ENCODE results near the gene CFTR.

The CFTR gene

DNA sequence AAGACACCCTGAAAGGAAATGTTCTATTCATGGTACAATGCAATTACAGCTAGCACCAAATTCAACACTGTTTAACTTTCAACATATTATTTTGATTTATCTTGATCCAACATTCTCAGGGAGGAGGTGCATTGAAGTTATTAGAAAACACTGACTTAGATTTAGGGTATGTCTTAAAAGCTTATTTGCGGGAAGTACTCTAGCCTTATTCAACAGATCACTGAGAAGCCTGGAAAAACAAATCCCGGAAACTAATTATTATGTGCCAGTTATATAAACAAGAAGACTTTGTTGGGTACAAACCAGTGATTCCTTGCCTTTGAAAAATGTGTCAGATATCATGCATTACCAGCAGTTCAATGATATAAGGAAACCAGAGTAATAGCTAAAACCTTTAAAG, 160.1 kb downstream of the CFTR start:
- Histone ChIP-seq H3K4me2 (ENCODE audit: low read length) (no peak overlapping the region), H3K27me3 (ENCODE audit: low read depth, low read length) (no peaks in the 10 kb centered on the region), H3K9ac (ENCODE audit: low read length) (no peak overlapping the region), H3K9me3 (ENCODE audit: insufficient read depth, low read length) (no peaks in the 10 kb centered on the region), H3K4me1 (ENCODE audit: low read length) (peaks cover 11% of the 10 kb centered on the region), H3K36me3 (replicated peaks; ENCODE audit: low read depth, low read length) (no peaks in the 10 kb centered on the region), H3K27ac (ENCODE audit: low read length) (no peak overlapping the region), H3K79me2 (ENCODE audit: low read length) (no peaks in the 10 kb centered on the region), H2AFZ (ENCODE audit: low read depth, low read length) (no peak overlapping the region), H4K20me1 (ENCODE audit: insufficient read depth, low read length) (no peaks in the 10 kb centered on the region), H3K4me3 (ENCODE audit: low read length) (no peak overlapping the region)
- no peak for TF ChIP-seq EZH2phosphoT487 (IDR thresholded peaks at IDR 0.05; ENCODE audit: low read depth)
- TF ChIP-seq, protein P1, sequence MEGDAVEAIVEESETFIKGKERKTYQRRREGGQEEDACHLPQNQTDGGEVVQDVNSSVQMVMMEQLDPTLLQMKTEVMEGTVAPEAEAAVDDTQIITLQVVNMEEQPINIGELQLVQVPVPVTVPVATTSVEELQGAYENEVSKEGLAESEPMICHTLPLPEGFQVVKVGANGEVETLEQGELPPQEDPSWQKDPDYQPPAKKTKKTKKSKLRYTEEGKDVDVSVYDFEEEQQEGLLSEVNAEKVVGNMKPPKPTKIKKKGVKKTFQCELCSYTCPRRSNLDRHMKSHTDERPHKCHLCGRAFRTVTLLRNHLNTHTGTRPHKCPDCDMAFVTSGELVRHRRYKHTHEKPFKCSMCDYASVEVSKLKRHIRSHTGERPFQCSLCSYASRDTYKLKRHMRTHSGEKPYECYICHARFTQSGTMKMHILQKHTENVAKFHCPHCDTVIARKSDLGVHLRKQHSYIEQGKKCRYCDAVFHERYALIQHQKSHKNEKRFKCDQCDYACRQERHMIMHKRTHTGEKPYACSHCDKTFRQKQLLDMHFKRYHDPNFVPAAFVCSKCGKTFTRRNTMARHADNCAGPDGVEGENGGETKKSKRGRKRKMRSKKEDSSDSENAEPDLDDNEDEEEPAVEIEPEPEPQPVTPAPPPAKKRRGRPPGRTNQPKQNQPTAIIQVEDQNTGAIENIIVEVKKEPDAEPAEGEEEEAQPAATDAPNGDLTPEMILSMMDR (IDR thresholded peaks at IDR 0.05; ENCODE audit: low read depth, low read length): no peak

DNA sequence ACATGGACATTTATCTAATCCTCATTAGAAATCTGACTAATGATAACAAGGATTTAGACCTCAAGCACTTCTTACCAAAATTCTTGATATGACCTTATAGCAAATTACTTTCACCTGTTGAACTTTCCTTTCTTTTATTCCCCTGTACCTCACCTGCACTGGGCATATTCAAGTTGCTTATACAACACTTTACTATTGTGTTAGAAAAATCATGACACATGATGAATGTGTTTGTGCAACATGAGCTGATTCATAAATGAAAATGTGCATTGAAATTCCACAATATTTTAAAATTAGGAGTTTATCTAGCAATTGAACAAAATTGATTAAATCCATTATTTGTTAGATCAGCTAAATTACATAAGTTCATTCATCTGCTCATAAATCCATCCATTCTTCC, 160.6 kb downstream of the CFTR start:
- peaks cover 11% of the 10 kb centered on the region for H3K4me1 ChIP-seq (ENCODE audit: low read length)
- no peaks in the 10 kb centered on the region for H4K20me1 ChIP-seq (ENCODE audit: insufficient read depth, low read length)
- H2AFZ ChIP-seq (ENCODE audit: low read depth, low read length): no peak overlapping the region
- no peaks in the 10 kb centered on the region for H3K27me3 ChIP-seq (ENCODE audit: low read depth, low read length)
- H3K9ac ChIP-seq (ENCODE audit: low read length): no peak overlapping the region
- no peak for TF ChIP-seq EZH2phosphoT487 (IDR thresholded peaks at IDR 0.05; ENCODE audit: low read depth)
- TF ChIP-seq, protein P1 (IDR thresholded peaks at IDR 0.05; ENCODE audit: low read depth, low read length): no peak
- no peak overlapping the region for H3K4me2 ChIP-seq (ENCODE audit: low read length)
- no peaks in the 10 kb centered on the region for H3K79me2 ChIP-seq (ENCODE audit: low read length)
- no peaks in the 10 kb centered on the region for H3K36me3 ChIP-seq (replicated peaks; ENCODE audit: low read depth, low read length)
- H3K9me3 ChIP-seq (ENCODE audit: insufficient read depth, low read length): no peaks in the 10 kb centered on the region
- no peak overlapping the region for H3K27ac ChIP-seq (ENCODE audit: low read length)
- H3K4me3 ChIP-seq (ENCODE audit: low read length): no peak overlapping the region

DNA sequence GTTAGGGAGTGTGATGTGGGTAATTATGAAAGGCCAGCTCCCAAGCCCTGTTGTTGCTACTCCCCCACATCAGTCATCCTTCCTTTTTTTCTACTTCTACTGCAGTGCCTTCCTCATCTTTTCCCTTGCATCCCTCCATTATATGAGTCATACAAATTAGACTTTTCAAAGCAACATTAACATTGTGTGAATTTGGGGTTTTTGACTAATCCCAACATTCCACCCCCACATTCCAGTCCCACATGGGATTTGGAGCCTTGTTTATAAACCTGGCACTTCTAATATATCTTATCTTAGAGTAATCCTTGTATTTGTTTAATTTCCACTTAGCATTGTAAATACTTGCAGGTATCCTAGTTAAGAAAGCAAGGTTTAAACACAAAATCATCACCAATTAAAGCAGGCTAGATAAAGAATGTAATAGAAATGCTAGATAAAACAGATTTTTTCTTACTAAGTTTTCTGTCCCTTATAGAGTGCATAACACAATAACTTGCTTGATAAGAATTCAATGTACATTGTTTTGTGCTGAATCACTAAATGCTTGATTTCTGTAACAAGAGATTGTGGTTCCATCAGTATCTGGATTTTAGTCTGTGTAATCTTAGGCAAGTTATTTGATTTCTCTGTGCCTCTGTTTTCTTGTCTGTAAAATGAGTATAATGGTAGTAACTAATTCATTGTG, 165.8 kb downstream of the CFTR start:
- H3K9ac ChIP-seq (ENCODE audit: low read length): no peak overlapping the region
- H3K36me3 ChIP-seq (replicated peaks; ENCODE audit: low read depth, low read length): no peaks in the 10 kb centered on the region
- TF ChIP-seq, protein P1 (IDR thresholded peaks at IDR 0.05; ENCODE audit: low read depth, low read length): no peak
- no peak for TF ChIP-seq EZH2phosphoT487 (IDR thresholded peaks at IDR 0.05; ENCODE audit: low read depth)
- H3K4me2 ChIP-seq (ENCODE audit: low read length): no peak overlapping the region
- no peaks in the 10 kb centered on the region for H3K27me3 ChIP-seq (ENCODE audit: low read depth, low read length)
- H2AFZ ChIP-seq (ENCODE audit: low read depth, low read length): no peak overlapping the region
- no peaks in the 10 kb centered on the region for H3K79me2 ChIP-seq (ENCODE audit: low read length)
- H3K4me1 ChIP-seq (ENCODE audit: low read length): peaks cover 11% of the 10 kb centered on the region
- no peaks in the 10 kb centered on the region for H3K9me3 ChIP-seq (ENCODE audit: insufficient read depth, low read length)
- H3K27ac ChIP-seq (ENCODE audit: low read length): no peak overlapping the region
- no peaks in the 10 kb centered on the region for H4K20me1 ChIP-seq (ENCODE audit: insufficient read depth, low read length)
- H3K4me3 ChIP-seq (ENCODE audit: low read length): no peak overlapping the region

DNA sequence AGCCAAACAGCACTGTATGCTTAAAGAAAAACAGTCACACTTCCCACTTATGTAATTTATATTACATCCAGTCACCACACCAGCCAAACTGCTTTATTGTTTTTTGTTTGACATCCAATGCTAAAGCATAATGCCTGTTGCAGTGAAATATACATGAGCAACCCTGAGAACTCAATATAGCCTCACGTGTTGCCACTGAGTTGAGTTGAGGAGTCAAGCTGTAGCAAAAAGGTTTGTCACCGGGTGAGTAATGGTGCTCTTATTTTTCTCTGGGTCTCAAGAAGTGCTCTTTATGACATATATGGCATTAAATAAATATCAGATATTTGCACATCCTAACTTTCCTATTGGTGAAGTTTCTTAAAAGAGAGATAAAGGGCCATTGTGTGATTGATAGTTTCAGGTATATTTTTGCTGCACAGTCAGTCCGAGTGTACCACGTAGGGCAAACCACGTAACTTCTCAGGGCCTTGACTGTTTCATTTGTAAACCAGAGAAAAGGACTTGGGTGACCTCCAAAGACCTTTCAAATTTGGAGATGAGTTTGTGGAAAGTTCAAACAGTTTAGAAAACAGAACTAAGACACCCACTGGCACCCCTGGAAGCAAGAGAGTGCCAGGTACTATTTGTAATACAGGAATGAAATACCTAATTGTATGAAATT, 168.5 kb downstream of the CFTR start:
- no peak overlapping the region for H3K9ac ChIP-seq (ENCODE audit: low read length)
- H3K4me2 ChIP-seq (ENCODE audit: low read length): no peak overlapping the region
- peaks cover 11% of the 10 kb centered on the region for H3K4me1 ChIP-seq (ENCODE audit: low read length)
- H3K27me3 ChIP-seq (ENCODE audit: low read depth, low read length): no peaks in the 10 kb centered on the region
- H4K20me1 ChIP-seq (ENCODE audit: insufficient read depth, low read length): no peaks in the 10 kb centered on the region
- H3K9me3 ChIP-seq (ENCODE audit: insufficient read depth, low read length): no peaks in the 10 kb centered on the region
- H2AFZ ChIP-seq (ENCODE audit: low read depth, low read length): no peak overlapping the region
- TF ChIP-seq, protein P1 (IDR thresholded peaks at IDR 0.05; ENCODE audit: low read depth, low read length): no peak
- no peak for TF ChIP-seq EZH2phosphoT487 (IDR thresholded peaks at IDR 0.05; ENCODE audit: low read depth)
- H3K36me3 ChIP-seq (replicated peaks; ENCODE audit: low read depth, low read length): no peaks in the 10 kb centered on the region
- no peak overlapping the region for H3K4me3 ChIP-seq (ENCODE audit: low read length)
- H3K27ac ChIP-seq (ENCODE audit: low read length): no peak overlapping the region
- H3K79me2 ChIP-seq (ENCODE audit: low read length): no peaks in the 10 kb centered on the region

All from OCI-LY3 (cell line).